ENCODE data around the gene NOS1AP. TPM values are rescaled to one million over a fixed set of nuclear protein-coding genes. Genes with fewer than 3 reads are reported as not detected.

NOS1AP gene
- total RNA-seq, 1 experiment from 2014 or later = 5.3 TPM

- TF ChIP-seq TCF7L2 (IDR thresholded peaks at IDR 0.05; ENCODE audit: borderline replicate concordance, extremely low read depth, insufficient read depth, insufficient read length) (no peak), ZBTB33 (IDR thresholded peaks at IDR 0.05; ENCODE audit: extremely low read depth, insufficient replicate concordance, low read length) (no peak)
Observed at GRCh38 chr1:162217706-162218105, 148.2 kb downstream of the NOS1AP start (continued).

- CTCF ChIA-PET = no interaction called here
- no TSS peak for BruUV-seq (replicated peaks)
Observed at GRCh38 chr1:162218546-162218945, 149.1 kb downstream of the NOS1AP start.

More at GRCh38 chr1:162218546-162218945, 149.1 kb downstream of the NOS1AP start:
- intact Hi-C loops (cut with micrococcal nuclease) = no loop called here
- H3K9me2 ChIP-seq (ENCODE audit: insufficient read depth) = no peaks in the 10 kb centered on the region
- DNase-seq (ENCODE audit: low read depth, low spot score) = no peak
- H3K27me3 ChIP-seq (ENCODE audit: insufficient read depth, low read length) = no peaks in the 10 kb centered on the region
- RAD21 ChIA-PET (ENCODE audit: low non-redundant PET in 1 of 2, low total read pairs in 2 of 2, uncharacterized antibody in 2 of 2, unreplicated experiment in 2 of 2) = no interaction called here
- POLR2A ChIA-PET = no interaction called here
- no peak overlapping the region for H3K27ac ChIP-seq (ENCODE audit: low read depth, low read length)
- H3K4me2 ChIP-seq (ENCODE audit: low read length) = no peak overlapping the region
- no peaks in the 10 kb centered on the region for H3K9me3 ChIP-seq (ENCODE audit: control insufficient read depth in 1 of 2, insufficient read depth in 1 of 2, low read depth in 1 of 2, low read length in 2 of 2)
- TF ChIP-seq TCF7L2 (IDR thresholded peaks at IDR 0.05; ENCODE audit: borderline replicate concordance, extremely low read depth, insufficient read depth, insufficient read length) (no peak), SIN3A (IDR thresholded peaks at IDR 0.05; ENCODE audit: low read depth) (no peak), CTCF (IDR thresholded peaks at IDR 0.05 in 2 of 3, conservative IDR thresholded peaks at IDR 0.05 in 1 of 3; ENCODE audit: borderline replicate concordance in 1 of 3, insufficient read depth in 1 of 3, low read depth in 2 of 3, low read length in 2 of 3) (no peak), SP1 (IDR thresholded peaks at IDR 0.05; ENCODE audit: low read depth) (no peak), ELF1 (IDR thresholded peaks at IDR 0.05; ENCODE audit: borderline replicate concordance, low read depth) (no peak), CBX3 (IDR thresholded peaks at IDR 0.05; ENCODE audit: low read depth) (no peak), SRF (IDR thresholded peaks at IDR 0.05; ENCODE audit: low read depth) (no peak), YY1 (IDR thresholded peaks at IDR 0.05; ENCODE audit: extremely low read depth, insufficient replicate concordance, low read depth, low read length) (no peak), MAX (IDR thresholded peaks at IDR 0.05) (no peak), JUND (IDR thresholded peaks at IDR 0.05) (no peak), POLR2AphosphoS5 (IDR thresholded peaks at IDR 0.05; ENCODE audit: low read depth, low read length) (no peak)
- no peaks in the 10 kb centered on the region for H3K79me2 ChIP-seq (ENCODE audit: insufficient read depth, low read length)
- H2AFZ ChIP-seq (ENCODE audit: low read depth, low read length, poor library complexity, severe bottlenecking) = no peak overlapping the region
- H3K4me1 ChIP-seq (ENCODE audit: control insufficient read depth in 1 of 2, insufficient read depth in 2 of 2, low read length in 2 of 2) = peaks cover 0 to 27% of the 10 kb centered on the region in 2 experiments; a peak in 2 of 4 replicates
- H3K9ac ChIP-seq (ENCODE audit: low read length) = no peak overlapping the region
- H3K36me3 ChIP-seq (ENCODE audit: control insufficient read depth in 1 of 2, insufficient read depth in 2 of 2, low read length in 2 of 2) = no peaks in the 10 kb centered on the region
- no peak for ATAC-seq
- no peaks in the 10 kb centered on the region for H4K20me1 ChIP-seq (ENCODE audit: insufficient read depth)
- no peak overlapping the region for H3K4me3 ChIP-seq (replicated peaks in 1 of 2; ENCODE audit: low read depth in 1 of 2, low read length in 2 of 2)
